ENCODE results near the gene DNER. TPM values are rescaled to one million over a fixed set of nuclear protein-coding genes. Genes with fewer than 3 reads are reported as not detected.

DNER gene
- total and polyA plus RNA-seq, 2 donors (not counting 3 experiments of a cell fraction or from before 2014, with no cell fraction given): 0.01 TPM; not detected in 1

DNA sequence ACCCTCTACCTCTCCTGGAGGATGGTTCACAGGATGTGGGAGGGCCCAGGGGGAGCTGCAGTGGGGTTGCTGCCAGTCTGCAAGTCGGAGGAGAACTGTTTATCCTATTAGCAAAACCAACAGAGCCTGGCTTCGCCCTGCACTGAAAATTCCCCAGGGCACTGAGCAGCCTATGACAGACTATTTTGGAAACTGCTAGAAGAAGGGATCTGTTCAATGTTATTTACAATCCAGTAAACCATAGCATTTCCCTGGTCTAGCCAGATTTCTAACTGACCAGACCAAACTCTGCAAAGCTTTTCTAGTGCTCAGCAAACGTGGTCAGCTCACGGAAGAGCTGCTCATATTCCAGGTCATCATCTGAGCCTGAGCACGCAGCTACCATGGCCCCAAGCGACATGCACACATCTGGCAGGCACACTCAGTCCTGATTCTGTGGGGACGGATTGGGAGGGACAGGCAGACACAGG lies 378.4 kb downstream of the DNER start:
- Histone ChIP-seq H3K9me1 (replicated peaks; ENCODE audit: control insufficient read depth, extremely low read depth, insufficient read depth, low read length) (no peaks in the 10 kb centered on the region), H3K9me3 (replicated peaks; ENCODE audit: control insufficient read depth, insufficient read depth, low read length) (peaks cover 2% of the 10 kb centered on the region), H3K4me1 (ENCODE audit: control insufficient read depth, extremely low read depth, insufficient read depth, low read length) (no peaks in the 10 kb centered on the region), H3K4me3 (replicated peaks in 1 of 3; ENCODE audit: insufficient read depth in 1 of 3, low read depth in 1 of 3, low read length in 3 of 3) (no peak overlapping the region), H3K79me2 (ENCODE audit: control insufficient read depth, insufficient read depth, low read length) (no peaks in the 10 kb centered on the region), H4K20me1 (replicated peaks; ENCODE audit: control insufficient read depth, extremely low read depth, insufficient read depth, low read length) (no peaks in the 10 kb centered on the region), H3K36me3 (ENCODE audit: control insufficient read depth in 2 of 2, extremely low read depth in 1 of 2, insufficient read depth in 2 of 2, low read length in 2 of 2) (no peaks in the 10 kb centered on the region), H3K27ac (ENCODE audit: insufficient read depth, low read depth, low read length) (no peak overlapping the region), H3K9ac (replicated peaks; ENCODE audit: extremely low read depth, insufficient read depth, low read length) (no peak overlapping the region), H2AFZ (ENCODE audit: low read depth, low read length) (no peak overlapping the region), H3K27me3 (ENCODE audit: control insufficient read depth in 2 of 2, insufficient read depth in 2 of 2, low read length in 2 of 2) (no peaks in the 10 kb centered on the region), H3K4me2 (ENCODE audit: insufficient read depth, low read length) (no peak overlapping the region)
- TF ChIP-seq FOS (IDR thresholded peaks at IDR 0.05; ENCODE audit: borderline replicate concordance, insufficient read depth, low read length) (no peak), POLR2AphosphoS5 (IDR thresholded peaks at IDR 0.05; ENCODE audit: insufficient read depth, low read depth, low read length) (no peak), EZH2 (IDR thresholded peaks at IDR 0.05; ENCODE audit: borderline replicate concordance, low read depth, low read length, severe bottlenecking) (no peak), MYC (IDR thresholded peaks at IDR 0.05; ENCODE audit: low read depth, low read length) (no peak), GATA2 (IDR thresholded peaks at IDR 0.05; ENCODE audit: insufficient read depth, insufficient read length, low read depth, low read length) (no peak), POLR2A (IDR thresholded peaks at IDR 0.05; ENCODE audit: low read depth, low read length) (no peak), JUN (IDR thresholded peaks at IDR 0.05; ENCODE audit: borderline replicate concordance, insufficient read depth, insufficient read length, low read depth) (no peak)
- TF ChIP-seq, protein P1, sequence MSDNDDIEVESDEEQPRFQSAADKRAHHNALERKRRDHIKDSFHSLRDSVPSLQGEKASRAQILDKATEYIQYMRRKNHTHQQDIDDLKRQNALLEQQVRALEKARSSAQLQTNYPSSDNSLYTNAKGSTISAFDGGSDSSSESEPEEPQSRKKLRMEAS (IDR thresholded peaks at IDR 0.05; ENCODE audit: insufficient read depth, insufficient read length): no peak
- TF ChIP-seq, protein P2, sequence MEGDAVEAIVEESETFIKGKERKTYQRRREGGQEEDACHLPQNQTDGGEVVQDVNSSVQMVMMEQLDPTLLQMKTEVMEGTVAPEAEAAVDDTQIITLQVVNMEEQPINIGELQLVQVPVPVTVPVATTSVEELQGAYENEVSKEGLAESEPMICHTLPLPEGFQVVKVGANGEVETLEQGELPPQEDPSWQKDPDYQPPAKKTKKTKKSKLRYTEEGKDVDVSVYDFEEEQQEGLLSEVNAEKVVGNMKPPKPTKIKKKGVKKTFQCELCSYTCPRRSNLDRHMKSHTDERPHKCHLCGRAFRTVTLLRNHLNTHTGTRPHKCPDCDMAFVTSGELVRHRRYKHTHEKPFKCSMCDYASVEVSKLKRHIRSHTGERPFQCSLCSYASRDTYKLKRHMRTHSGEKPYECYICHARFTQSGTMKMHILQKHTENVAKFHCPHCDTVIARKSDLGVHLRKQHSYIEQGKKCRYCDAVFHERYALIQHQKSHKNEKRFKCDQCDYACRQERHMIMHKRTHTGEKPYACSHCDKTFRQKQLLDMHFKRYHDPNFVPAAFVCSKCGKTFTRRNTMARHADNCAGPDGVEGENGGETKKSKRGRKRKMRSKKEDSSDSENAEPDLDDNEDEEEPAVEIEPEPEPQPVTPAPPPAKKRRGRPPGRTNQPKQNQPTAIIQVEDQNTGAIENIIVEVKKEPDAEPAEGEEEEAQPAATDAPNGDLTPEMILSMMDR (IDR thresholded peaks at IDR 0.05; ENCODE audit: extremely low read depth in 1 of 2, insufficient read depth in 1 of 2, low read depth in 1 of 2, low read length in 2 of 2): no peak
- no peak for DNase-seq (ENCODE audit: low read depth, low spot score)
- dilution Hi-C loops (cut with MboI; ENCODE audit: extremely low pct_ligation_motif_present, low sequenced_read_pairs) (no loop called here), intact Hi-C loops (cut with micrococcal nuclease) (no loop called here)
- POLR2A ChIA-PET: no interaction called here
- FAIRE-seq: no peak
- CTCF ChIA-PET: no interaction called here
- no TSS peak for BruUV-seq (replicated peaks)
